NCI-H345 treated with DMSO at 0.1 percent for 48 hours (cell line): Measurements from ENCODE around the gene TSPAN9.

ENCODE experiments used
- DNase-seq: peaks from one replicate; lab custom pipeline; 2025; ENCODE audit not compliant: unreplicated experiment; lab: John Stamatoyannopoulos, UW

The TSPAN9 gene

GRCh38 chr12:3308063-3308462, 230.9 kb downstream of the TSPAN9 start:
- DNase-seq = no peak

- DNase-seq = no peak
Measured at GRCh38 chr12:3308609-3309008, 231.4 kb downstream of the TSPAN9 start.

DNA sequence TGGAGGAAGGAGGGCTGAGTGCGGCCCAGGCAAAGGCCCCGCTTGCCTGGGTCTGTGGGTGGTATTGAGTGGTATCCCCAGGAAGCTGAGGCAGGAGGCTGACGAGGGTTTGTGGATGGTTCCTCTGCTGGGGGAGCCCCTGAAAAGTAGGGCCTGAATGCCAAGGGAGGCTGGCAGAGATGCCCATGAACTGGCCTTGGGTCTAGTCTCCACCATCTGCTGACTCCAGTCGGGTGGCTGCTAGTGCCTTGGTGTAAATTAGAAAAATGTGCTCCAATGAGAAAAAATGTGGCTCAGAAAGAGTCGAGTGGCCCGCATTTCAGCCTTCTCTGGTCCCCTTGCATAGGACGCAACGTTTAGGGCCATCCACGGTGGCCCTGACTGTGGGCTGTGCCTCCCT, 232.6 kb downstream of the TSPAN9 start:
- no peak for DNase-seq

DNA sequence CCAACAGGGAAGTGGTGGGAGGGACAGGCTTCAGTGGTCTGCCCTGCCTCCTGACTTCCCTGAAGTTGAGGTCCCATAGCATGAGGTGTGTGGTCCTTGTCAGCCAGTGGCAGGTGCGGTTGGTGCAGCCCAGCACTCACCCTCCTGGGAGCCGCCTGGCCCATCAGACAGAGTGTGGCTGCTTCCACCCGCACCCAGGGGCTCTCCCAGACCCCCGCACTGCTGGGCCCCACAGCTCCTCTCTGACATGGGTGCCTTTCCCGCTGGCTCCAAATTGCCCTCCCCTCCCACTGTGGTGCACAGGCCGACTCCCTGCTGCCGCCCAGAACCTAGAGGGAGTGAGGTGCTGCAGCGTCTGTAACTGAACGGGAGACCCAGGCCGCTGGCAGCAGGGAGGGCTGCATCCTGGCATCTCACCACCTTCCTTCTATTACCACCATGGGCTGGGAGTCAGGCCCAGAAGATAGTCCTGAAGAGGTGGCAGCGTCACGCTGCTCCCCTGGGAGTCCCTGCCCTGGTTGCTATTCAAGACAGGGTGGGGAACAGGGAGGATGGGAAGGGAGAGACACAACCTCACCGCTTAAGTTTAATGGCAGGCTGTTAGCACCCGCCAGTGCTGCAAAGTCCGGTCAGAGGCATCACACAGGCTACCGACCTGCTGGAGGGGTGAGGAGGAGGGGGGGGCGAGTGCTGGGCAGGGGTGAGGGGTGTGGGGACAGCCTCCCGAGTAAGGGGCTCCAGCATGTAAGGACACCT, 233.3 kb downstream of the TSPAN9 start:
- DNase-seq = peak; percentile 62

GRCh38 chr12:3311027-3311402, 233.8 kb downstream of the TSPAN9 start:
- peak; percentile 69 for DNase-seq

DNA sequence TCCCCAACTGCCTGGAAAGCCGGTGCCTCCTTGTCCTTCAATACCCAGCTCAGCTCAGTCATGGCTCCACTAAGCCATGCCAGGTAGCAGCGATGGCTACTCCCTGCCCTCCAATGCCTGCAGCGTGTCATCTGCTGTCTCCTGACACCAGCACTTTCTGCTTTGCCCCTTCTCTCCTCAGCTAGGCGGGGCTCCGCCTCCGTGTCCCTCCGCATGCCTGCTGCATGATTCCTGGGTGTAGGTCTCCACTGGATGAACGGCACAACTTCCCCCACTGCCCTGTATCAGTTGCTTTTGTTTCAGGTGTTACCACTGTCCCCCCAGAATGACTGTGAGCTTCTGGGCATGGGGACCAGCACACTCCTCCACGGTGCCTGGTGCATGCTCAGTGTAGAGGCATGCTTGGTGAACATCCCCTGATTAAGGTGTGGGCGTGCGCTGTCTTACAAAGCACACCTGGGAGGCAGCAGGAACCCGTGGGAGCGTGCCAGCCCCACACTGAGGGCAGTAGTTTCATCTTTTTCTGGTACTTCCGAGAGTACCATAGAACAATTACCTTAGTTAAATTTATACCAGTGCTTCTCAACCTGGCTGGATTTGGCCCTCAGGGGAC, 234.4 kb downstream of the TSPAN9 start:
- no peak for DNase-seq

DNA sequence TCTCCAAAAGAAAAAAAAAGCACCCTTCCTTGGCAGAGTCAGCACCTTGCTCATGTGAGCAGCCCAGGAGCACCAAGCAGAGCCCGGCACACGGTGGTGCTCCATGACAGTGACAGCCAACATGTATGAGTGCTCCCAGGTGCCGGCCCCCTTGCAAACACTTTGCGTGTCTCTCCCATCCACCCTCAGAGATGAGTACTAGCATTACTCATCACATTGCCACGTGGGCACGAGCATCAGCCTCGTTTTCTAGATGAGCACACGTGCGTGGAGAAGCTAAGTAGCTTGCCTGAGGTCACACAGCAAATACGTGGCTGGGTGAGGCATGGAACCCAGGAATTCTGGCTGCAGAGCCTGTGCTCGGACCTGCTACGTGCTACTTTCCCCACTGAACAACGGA, 235.9 kb downstream of the TSPAN9 start:
- DNase-seq = no peak

DNA sequence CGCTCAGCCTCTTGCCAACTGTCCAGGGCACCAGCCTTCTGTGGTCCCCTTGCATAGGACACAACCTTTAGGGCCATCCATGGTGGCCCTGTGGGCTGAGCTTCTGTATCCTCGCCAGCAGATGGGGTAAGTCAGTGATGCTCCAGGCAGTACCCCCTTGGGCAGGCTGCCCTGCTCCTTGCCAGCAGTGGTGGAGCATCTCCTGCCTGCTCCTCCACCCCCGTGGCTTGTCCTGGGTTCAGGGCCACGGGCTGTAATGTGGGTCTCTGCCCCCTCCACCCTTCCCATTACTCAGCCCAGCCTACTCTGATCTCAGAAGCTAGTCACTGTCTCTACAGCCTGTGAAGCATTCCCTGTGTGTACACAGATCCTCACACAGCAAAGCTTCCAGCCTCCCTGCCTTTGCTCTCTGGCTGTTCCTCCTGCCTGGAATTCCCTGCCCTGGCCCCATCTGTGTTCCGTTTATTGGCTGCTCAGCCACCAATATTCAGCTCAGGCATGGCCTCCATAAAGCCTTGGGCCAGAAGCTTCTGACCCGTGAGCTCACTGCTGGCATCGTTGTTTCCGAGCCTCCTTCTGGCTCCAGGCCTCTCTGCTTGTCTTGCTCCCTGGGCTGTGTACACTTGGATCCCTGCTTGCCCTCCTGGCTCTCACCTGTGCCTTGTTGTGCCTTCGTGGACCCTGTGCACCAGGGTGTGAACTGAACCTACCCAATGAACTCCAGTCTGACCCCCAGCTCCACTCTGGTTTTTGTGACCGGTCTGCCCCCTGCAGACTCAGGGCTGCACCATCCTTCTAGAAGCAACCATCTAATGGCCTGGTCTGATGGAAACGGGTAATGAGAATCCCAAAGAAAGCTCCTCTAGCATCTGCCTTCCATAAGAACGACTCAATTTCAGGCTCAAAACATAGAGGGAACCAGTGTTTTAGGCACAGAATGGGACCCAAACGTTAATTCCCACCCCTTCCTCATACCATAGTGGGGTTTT, 236.8 kb downstream of the TSPAN9 start:
- peak; percentile 42 for DNase-seq

DNA sequence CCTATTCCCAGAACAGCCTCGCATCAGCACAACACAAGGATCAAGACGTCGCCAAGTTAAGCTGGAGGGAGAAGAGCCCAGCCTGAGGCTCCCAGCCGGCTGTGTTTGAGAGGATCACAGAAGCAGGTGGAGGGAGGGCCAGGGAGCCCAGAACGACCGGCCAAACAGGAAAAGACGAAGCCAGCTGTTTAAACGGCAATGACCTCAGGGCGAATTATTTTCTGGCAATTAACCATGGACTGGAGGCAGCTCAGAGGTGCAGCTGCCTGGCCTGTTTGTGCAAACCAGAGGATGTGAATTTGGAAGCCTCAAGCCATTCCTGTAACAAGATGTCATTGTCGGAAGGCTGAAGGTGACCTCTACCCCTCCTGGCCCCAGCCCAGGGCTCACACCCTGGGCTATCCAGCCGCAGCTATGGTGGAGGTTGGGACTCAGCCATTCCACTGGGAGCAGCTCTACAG, 238.1 kb downstream of the TSPAN9 start:
- DNase-seq = peak; percentile 66

GRCh38 chr12:3316776-3317480, 239.7 kb downstream of the TSPAN9 start:
- no peak for DNase-seq

DNA sequence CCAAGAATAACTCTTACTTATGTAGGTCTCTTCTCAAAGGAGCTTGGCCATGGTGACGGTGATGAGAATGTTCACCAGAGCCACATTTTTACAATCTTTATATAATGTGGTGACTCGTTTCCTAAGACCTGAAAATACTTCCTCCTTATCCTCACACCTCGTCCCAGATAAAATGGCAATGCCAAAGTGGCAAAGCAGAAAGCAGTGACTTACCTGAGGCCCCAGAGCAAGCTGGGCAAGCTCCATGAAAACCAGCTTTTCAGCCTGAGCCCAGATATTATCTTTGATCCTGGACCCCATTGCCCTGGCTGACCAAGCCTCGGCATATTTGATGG, 240.3 kb downstream of the TSPAN9 start:
- DNase-seq = no peak

- DNase-seq = no peak
Measured at GRCh38 chr12:3317841-3318501, 240.8 kb downstream of the TSPAN9 start.

GRCh38 chr12:3319723-3320492, 242.7 kb downstream of the TSPAN9 start:
- DNase-seq = no peak

DNA sequence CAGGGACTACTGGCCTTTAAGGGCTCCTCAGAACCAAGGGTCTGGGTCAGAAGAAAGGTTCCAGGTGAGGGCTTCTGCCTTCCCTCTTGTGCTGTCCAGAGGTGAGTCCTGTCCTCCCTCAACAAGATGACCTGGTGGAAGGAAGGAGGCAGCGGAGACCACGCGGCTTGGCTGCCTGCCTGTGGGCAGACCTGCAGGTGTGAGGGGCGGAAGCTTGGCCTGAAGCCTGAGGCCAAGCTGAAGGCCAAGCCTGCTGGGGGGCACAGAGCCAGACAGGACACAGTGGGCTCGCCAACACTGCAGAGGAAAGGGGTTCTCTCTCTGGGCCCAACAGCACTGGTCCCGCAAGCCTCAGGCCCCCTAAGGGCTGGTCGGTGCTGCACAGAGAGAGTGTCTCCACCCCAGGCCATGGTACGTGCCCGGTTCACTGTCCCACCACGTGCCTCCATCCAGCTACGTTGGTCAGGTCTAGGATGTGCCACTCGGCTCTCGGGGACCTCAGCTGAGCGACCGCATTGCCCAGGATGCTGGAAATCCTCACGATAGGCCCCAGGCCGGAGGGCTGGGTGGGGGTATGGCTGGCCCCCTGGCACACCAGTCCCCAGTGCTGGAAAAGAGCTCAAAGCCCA, 243.8 kb downstream of the TSPAN9 start:
- DNase-seq = no peak

DNA sequence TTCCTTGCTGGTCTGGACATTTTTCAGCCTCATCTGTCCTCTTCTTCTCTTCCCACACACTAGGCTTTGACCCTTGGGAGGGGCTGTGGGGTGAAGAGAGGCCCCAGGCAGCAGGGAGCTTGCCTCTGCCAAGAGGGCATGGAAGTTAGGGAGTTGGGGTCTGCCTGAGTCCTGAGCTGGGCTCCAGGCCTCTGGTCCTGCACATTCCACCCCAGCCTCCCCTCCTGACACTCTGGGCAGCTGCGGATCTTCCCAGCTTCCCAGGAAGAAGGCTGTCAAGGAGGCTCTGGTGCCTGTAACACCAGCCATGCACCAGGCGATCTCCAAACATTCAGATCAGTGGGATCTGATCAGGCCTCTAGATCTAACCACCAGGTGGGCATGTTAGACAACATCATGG, 244.7 kb downstream of the TSPAN9 start:
- DNase-seq = no peak

DNA sequence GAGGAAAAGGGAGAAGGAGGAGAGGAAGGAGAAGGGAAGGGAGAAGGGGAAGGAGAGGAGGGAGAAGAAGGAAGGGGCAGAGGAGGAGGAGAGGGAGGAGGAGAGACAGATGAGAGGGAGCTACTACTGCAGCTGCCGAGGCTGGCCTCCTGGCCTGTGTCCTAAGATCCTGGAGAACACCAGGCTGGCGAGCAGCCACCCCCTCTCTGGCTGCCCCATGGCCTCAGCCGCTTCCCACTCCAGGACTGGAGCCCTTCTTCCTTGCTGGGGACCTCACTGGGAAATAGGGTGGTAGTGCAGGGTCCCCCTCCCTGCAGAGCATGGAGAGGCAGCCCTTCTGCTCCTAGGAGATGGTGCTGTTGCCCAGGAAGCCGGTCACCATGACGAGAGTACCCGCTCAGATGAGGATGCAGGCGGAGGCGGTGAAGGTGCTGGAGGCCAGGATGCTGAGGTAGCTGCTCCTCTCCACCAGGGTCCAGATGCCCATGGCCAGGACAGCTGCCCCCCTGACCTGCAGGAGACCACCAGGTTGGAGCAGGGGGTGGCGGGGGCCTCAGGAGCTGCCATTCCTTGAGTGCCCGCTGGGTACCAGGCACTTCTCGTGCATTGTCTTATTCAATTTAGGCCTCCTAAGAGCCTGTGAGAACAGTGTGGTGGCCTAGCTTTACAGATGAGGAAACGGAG, 246.0 kb downstream of the TSPAN9 start:
- DNase-seq = no peak

GRCh38 chr12:3325736-3326135, 248.6 kb downstream of the TSPAN9 start:
- DNase-seq = no peak

DNA sequence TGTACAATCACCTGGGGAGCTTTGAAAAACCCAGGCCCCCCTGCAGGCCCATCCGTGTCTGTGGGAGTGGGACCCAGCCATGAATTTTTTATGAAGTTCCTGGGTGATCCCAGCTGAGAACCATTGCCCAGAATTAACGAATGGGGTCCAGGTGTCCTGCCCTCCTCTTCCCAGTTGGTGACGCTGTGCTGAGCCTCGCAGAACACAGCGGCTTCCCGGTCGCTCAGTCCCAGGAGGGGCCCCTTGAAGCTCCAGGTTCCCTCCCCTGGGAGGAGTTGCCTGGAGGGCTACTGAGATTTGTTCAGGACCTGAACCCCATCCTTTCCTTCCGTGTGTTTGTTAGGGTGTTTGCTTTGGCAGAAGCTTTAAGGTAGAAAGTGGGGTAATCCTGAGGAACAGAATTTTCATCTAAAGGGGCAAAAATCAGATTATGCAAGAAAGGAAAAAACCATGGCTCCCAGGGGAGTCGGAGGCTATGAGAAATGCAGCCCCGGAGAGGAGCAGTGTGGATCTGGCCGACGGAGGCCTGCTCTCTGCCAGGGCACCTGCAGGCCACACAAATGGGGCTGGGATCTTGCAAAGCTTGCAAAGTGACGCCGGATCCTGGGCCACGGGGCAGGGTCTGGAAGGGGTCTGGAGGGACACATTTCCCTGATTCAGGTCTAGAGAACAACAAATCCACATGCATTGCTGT, 249.1 kb downstream of the TSPAN9 start:
- DNase-seq = no peak
